HEK293 (cell line): ENCODE measurements around the gene PDE1C.

Source experiments
- CTCF ChIA-PET: fragments of 350-600 bp; formaldehyde crosslinking; extraction: SDS; loops from one replicate; lab custom pipeline; 2021; ENCODE audit warnings: antibody characterized with exemption; lab: Yijun Ruan, JAX
- POLR2A ChIA-PET: fragments of 300-600 bp; formaldehyde crosslinking; extraction: SDS; loops from one replicate; lab custom pipeline; 2020; ENCODE audit warnings: antibody characterized with exemption, inconsistent platforms; lab: Yijun Ruan, JAX
- H3K27ac ChIP-seq: fragments of 200-500 bp; sonication (Bioruptor generic); 2 replicates; pipeline ENCODE4 v1.5.1; 2014; ENCODE audit warnings: low read depth, low read length, control low read depth, inconsistent platforms; ENCODE audit errors: extremely low read depth
- H3K36me3 ChIP-seq, 2 experiments: fragments of 200-500 bp in 1 of 2; sonication (Bioruptor generic) in 1 of 2; 1 replicate in 1 of 2; 2 replicates in 1 of 2; pipeline ENCODE4 v1.5.1; 2014 to 2017; ENCODE audit warnings: inconsistent platforms in 2 of 2, low read length in 2 of 2; ENCODE audit not compliant: control insufficient read depth in 2 of 2, insufficient read depth in 1 of 2
- H3K4me1 ChIP-seq: fragments of 200-500 bp; sonication (Bioruptor generic); 2 replicates; pipeline ENCODE4 v1.5.1; 2014; ENCODE audit warnings: mild to moderate bottlenecking, low read length, inconsistent platforms; ENCODE audit not compliant: control insufficient read depth, insufficient read depth
- H3K4me3 ChIP-seq: 2 replicates; pipeline ENCODE4 v1.5.1; 2011; ENCODE audit warnings: low read depth, mild to moderate bottlenecking, control low read depth, low read length, moderate library complexity
- H3K9me3 ChIP-seq: fragments of 200-500 bp; sonication (Bioruptor generic); 2 replicates; pipeline ENCODE4 v1.5.1; 2014; ENCODE audit warnings: low read depth, low read length, inconsistent platforms; ENCODE audit not compliant: control insufficient read depth, insufficient read depth
- BCL11B ChIP-seq: fragments of 450-650 bp; formaldehyde crosslinking; IDR thresholded peaks from 2 replicates; pipeline ENCODE4 v1.5.1; 2016; ENCODE audit warnings: low read depth, missing biosample characterization, missing genetic modification characterization
- GLI2 ChIP-seq: fragments of 450-650 bp; formaldehyde crosslinking; IDR thresholded peaks from 2 replicates; pipeline ENCODE4; 2017; ENCODE audit warnings: missing biosample characterization, missing genetic modification characterization, low read depth, borderline replicate concordance
- HOXD13 ChIP-seq: sonication (generic); formaldehyde crosslinking; IDR thresholded peaks from 2 replicates; pipeline ENCODE4 v1.8.0; 2022; ENCODE audit warnings: missing genetic modification reagents, borderline replicate concordance
- REPIN1 ChIP-seq: fragments of 450-650 bp; formaldehyde crosslinking; IDR thresholded peaks from 2 replicates; pipeline ENCODE4 v1.5.1; 2017; ENCODE audit warnings: missing biosample characterization, missing genetic modification characterization, low read depth
- SCRT1 ChIP-seq: fragments of 450-650 bp; formaldehyde crosslinking; IDR thresholded peaks from 2 replicates; pipeline ENCODE4 v1.5.1; 2016; ENCODE audit warnings: missing biosample characterization, missing genetic modification characterization, borderline replicate concordance
- SCRT2 ChIP-seq: fragments of 450-650 bp; formaldehyde crosslinking; IDR thresholded peaks from 2 replicates; pipeline ENCODE4 v1.5.1; 2016; ENCODE audit warnings: missing biosample characterization, missing genetic modification characterization
- YY2 ChIP-seq: fragments of 450-650 bp; formaldehyde crosslinking; IDR thresholded peaks from 2 replicates; pipeline ENCODE4 v1.5.1; 2016; ENCODE audit warnings: missing biosample characterization, missing genetic modification characterization
- ZBTB17 ChIP-seq: fragments of 450-650 bp; formaldehyde crosslinking; IDR thresholded peaks from 2 replicates; pipeline ENCODE4 v1.5.1; 2016; ENCODE audit warnings: missing biosample characterization, missing genetic modification characterization
- ZBTB8A ChIP-seq: fragments of 450-650 bp; formaldehyde crosslinking; IDR thresholded peaks from 2 replicates; pipeline ENCODE4 v1.5.1; 2016; ENCODE audit warnings: missing biosample characterization, missing genetic modification characterization
- ZFHX2 ChIP-seq: fragments of 450-650 bp; formaldehyde crosslinking; conservative IDR thresholded peaks from 2 replicates; pipeline ENCODE4 v1.5.1; 2016; ENCODE audit warnings: missing biosample characterization, missing genetic modification characterization
- ZFP69B ChIP-seq: fragments of 450-650 bp; formaldehyde crosslinking; IDR thresholded peaks from 2 replicates; pipeline ENCODE4 v1.5.1; 2016; ENCODE audit warnings: missing biosample characterization, missing genetic modification characterization
- ZIC2 ChIP-seq: fragments of 450-650 bp; formaldehyde crosslinking; IDR thresholded peaks from 2 replicates; pipeline ENCODE4 v1.5.1; 2016; ENCODE audit warnings: missing biosample characterization, missing genetic modification characterization
- ZNF10 ChIP-seq: fragments of 450-650 bp; formaldehyde crosslinking; IDR thresholded peaks from 2 replicates; pipeline ENCODE4 v1.5.1; 2017; ENCODE audit warnings: missing biosample characterization, missing genetic modification characterization
- ZNF19 ChIP-seq: fragments of 450-650 bp; formaldehyde crosslinking; IDR thresholded peaks from 2 replicates; pipeline ENCODE4; 2016; ENCODE audit warnings: missing biosample characterization, missing genetic modification characterization, low read depth
- ZNF214 ChIP-seq: fragments of 450-650 bp; formaldehyde crosslinking; IDR thresholded peaks from 2 replicates; pipeline ENCODE4 v1.5.1; 2017; ENCODE audit warnings: missing biosample characterization, mild to moderate bottlenecking, missing genetic modification characterization, borderline replicate concordance
- ZNF221 ChIP-seq: fragments of 450-650 bp; formaldehyde crosslinking; IDR thresholded peaks from 2 replicates; pipeline ENCODE4 v1.5.1; 2017; ENCODE audit warnings: missing biosample characterization, missing genetic modification characterization, borderline replicate concordance
- ZNF24 ChIP-seq: fragments of 450-650 bp; formaldehyde crosslinking; IDR thresholded peaks from 2 replicates; pipeline ENCODE4 v1.5.1; 2016; ENCODE audit warnings: missing biosample characterization, missing genetic modification characterization
- ZNF274 ChIP-seq, 2 experiments: fragments of 200-500 bp in 1 of 2; fragments of 450-650 bp in 1 of 2; sonication (Bioruptor generic) in 1 of 2; formaldehyde crosslinking in 1 of 2; IDR thresholded peaks; 2 replicates each; pipeline versions ENCODE4 v1.5.1 to v1.6.1; 2014 to 2016; ENCODE audit warnings: borderline replicate concordance in 1 of 2, inconsistent platforms in 1 of 2, low read length in 1 of 2, missing biosample characterization in 1 of 2, missing genetic modification characterization in 1 of 2
- ZNF335 ChIP-seq: fragments of 450-650 bp; formaldehyde crosslinking; conservative IDR thresholded peaks from 2 replicates; pipeline ENCODE4 v1.5.1; 2016; ENCODE audit warnings: missing biosample characterization, missing genetic modification characterization
- ZNF404 ChIP-seq: fragments of 450-650 bp; formaldehyde crosslinking; IDR thresholded peaks from 2 replicates; pipeline ENCODE4 v1.5.1; 2017; ENCODE audit warnings: missing biosample characterization, missing genetic modification characterization
- ZNF521 ChIP-seq: fragments of 450-650 bp; formaldehyde crosslinking; IDR thresholded peaks from 2 replicates; pipeline ENCODE4 v1.5.1; 2017; ENCODE audit warnings: missing biosample characterization, mild to moderate bottlenecking, missing genetic modification characterization
- ZNF529 ChIP-seq: fragments of 450-650 bp; formaldehyde crosslinking; IDR thresholded peaks from 2 replicates; pipeline ENCODE4 v1.5.1; 2017; ENCODE audit warnings: missing genetic modification characterization, missing biosample characterization; ENCODE audit not compliant: insufficient replicate concordance
- ZNF530 ChIP-seq: fragments of 450-650 bp; formaldehyde crosslinking; IDR thresholded peaks from 2 replicates; pipeline ENCODE4 v1.5.1; 2016; ENCODE audit warnings: low read depth, missing biosample characterization, missing genetic modification characterization
- ZNF596 ChIP-seq: fragments of 450-650 bp; IDR thresholded peaks from 2 replicates; pipeline ENCODE4 v1.5.0; 2018; ENCODE audit warnings: missing biosample characterization, mild to moderate bottlenecking, missing genetic modification characterization, moderate library complexity
- ZNF610 ChIP-seq: fragments of 450-650 bp; formaldehyde crosslinking; IDR thresholded peaks from 2 replicates; pipeline ENCODE4 v1.5.1; 2016; ENCODE audit warnings: missing biosample characterization, missing genetic modification characterization, borderline replicate concordance
- ZNF701 ChIP-seq: fragments of 450-650 bp; formaldehyde crosslinking; IDR thresholded peaks from 2 replicates; pipeline ENCODE4 v1.5.1; 2016; ENCODE audit warnings: missing biosample characterization, missing genetic modification characterization
- ZNF785 ChIP-seq: fragments of 450-650 bp; formaldehyde crosslinking; IDR thresholded peaks from 2 replicates; pipeline ENCODE4 v1.5.1; 2016; ENCODE audit warnings: missing biosample characterization, missing genetic modification characterization
- ZSCAN16 ChIP-seq: fragments of 450-650 bp; formaldehyde crosslinking; IDR thresholded peaks from 2 replicates; pipeline ENCODE4 v1.5.1; 2016; ENCODE audit warnings: missing biosample characterization, missing genetic modification characterization
- ZXDB ChIP-seq: fragments of 450-650 bp; formaldehyde crosslinking; IDR thresholded peaks from 2 replicates; pipeline ENCODE4 v1.5.1; 2016; ENCODE audit warnings: missing biosample characterization, missing genetic modification characterization
- TF ChIP-seq, protein P1 (sequence below): fragments of 450-650 bp; formaldehyde crosslinking; IDR thresholded peaks from 2 replicates; pipeline ENCODE4 v1.5.1; 2016; ENCODE audit warnings: missing biosample characterization, missing genetic modification characterization
- TF ChIP-seq, protein P2 (sequence below): fragments of 450-650 bp; formaldehyde crosslinking; IDR thresholded peaks from 2 replicates; pipeline ENCODE4 v1.5.1; 2016; ENCODE audit warnings: missing biosample characterization, missing genetic modification characterization
- TF ChIP-seq, protein P3 (sequence below): fragments of 450-650 bp; formaldehyde crosslinking; IDR thresholded peaks from 2 replicates; pipeline ENCODE4 v1.5.1; 2016; ENCODE audit warnings: missing biosample characterization, missing genetic modification characterization

The PDE1C gene

DNA sequence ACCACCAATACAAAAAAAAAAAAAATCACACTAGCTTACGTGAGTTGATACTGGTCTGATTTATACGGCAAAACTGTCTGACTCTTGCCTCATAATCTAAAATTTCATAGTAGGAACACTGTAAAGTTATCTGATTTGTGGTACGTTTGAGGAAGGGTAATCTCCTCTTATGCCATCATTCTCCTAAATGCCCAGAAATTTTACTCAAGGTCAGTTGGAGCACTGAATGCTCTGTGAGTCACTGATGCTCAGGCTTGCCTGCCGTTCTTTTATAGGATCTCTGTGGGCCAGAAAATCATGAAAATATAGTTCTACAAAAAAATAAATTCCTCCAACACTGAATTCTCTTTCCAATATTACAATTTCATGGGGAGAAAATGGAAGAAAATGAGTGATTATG, 135.7 kb downstream of the PDE1C start:
- H3K4me3 ChIP-seq: no peak overlapping the region
- H3K27ac ChIP-seq: no peak overlapping the region
- no peak for TF ChIP-seq YY2 (tag by site-specific recombination)
- TF ChIP-seq ZFHX2 (tag by site-specific recombination): no peak
- TF ChIP-seq SCRT2 (tag by site-specific recombination): no peak
- TF ChIP-seq ZXDB (tag by site-specific recombination): no peak
- TF ChIP-seq SCRT1 (tag by site-specific recombination): no peak
- no peak for TF ChIP-seq GLI2
- TF ChIP-seq ZNF521 (tag by site-specific recombination): no peak
- TF ChIP-seq, protein P1, sequence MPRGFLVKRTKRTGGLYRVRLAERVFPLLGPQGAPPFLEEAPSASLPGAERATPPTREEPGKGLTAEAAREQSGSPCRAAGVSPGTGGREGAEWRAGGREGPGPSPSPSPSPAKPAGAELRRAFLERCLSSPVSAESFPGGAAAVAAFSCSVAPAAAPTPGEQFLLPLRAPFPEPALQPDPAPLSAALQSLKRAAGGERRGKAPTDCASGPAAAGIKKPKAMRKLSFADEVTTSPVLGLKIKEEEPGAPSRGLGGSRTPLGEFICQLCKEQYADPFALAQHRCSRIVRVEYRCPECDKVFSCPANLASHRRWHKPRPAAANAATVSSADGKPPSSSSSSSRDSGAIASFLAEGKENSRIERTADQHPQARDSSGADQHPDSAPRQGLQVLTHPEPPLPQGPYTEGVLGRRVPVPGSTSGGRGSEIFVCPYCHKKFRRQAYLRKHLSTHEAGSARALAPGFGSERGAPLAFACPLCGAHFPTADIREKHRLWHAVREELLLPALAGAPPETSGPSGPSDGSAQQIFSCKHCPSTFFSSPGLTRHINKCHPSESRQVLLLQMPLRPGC (tag by site-specific recombination): no peak
- no peak for TF ChIP-seq REPIN1 (tag by site-specific recombination)
- TF ChIP-seq ZNF610 (tag by site-specific recombination): no peak
- TF ChIP-seq ZNF596: no peak
- TF ChIP-seq, protein P2, sequence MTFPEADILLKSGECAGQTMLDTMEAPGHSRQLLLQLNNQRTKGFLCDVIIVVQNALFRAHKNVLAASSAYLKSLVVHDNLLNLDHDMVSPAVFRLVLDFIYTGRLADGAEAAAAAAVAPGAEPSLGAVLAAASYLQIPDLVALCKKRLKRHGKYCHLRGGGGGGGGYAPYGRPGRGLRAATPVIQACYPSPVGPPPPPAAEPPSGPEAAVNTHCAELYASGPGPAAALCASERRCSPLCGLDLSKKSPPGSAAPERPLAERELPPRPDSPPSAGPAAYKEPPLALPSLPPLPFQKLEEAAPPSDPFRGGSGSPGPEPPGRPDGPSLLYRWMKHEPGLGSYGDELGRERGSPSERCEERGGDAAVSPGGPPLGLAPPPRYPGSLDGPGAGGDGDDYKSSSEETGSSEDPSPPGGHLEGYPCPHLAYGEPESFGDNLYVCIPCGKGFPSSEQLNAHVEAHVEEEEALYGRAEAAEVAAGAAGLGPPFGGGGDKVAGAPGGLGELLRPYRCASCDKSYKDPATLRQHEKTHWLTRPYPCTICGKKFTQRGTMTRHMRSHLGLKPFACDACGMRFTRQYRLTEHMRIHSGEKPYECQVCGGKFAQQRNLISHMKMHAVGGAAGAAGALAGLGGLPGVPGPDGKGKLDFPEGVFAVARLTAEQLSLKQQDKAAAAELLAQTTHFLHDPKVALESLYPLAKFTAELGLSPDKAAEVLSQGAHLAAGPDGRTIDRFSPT (tag by site-specific recombination): no peak
- TF ChIP-seq HOXD13: no peak
- no peak for TF ChIP-seq ZFP69B (tag by site-specific recombination)
- TF ChIP-seq ZNF335 (tag by site-specific recombination): no peak
- no peak for TF ChIP-seq ZBTB17 (tag by site-specific recombination)
- no peak for TF ChIP-seq ZNF214 (tag by site-specific recombination)
- ChIA-PET POLR2A (no interaction called here), CTCF (interaction anchor here (0.7 kb wide), 1 partner anchor 78 kb away, joined by 6 read pairs; no protein-coding TSS in a partner anchor)
- no peaks in the 10 kb centered on the region for H3K4me1 ChIP-seq
- no peaks in the 10 kb centered on the region for H3K36me3 ChIP-seq
- H3K9me3 ChIP-seq: no peaks in the 10 kb centered on the region

DNA sequence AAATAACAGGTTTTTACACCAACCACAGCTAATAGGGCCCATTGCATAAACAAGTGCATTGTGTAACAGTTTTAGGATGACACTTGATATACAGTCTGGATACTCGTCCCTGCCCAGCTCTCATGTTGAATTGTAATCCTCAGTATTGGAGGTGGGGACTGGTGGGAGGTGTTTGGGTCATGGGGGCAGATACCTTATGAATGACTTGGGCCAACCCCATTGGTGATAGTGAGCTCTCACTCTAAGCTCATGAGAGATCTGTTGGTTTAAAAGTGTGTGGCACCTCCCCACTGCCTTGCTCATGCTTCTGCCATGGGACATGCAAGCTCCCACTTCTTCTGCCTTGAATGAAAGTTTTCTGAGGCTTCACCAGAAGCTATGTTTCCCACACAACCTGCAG, 136.7 kb downstream of the PDE1C start:
- ChIA-PET POLR2A (no interaction called here), CTCF (interaction anchor here (0.5 kb wide), 1 partner anchor 563 kb away, joined by 4 read pairs; no protein-coding TSS in a partner anchor)
- Histone ChIP-seq H3K36me3 (no peaks in the 10 kb centered on the region), H3K27ac (no peak overlapping the region), H3K4me3 (no peak overlapping the region), H3K4me1 (no peaks in the 10 kb centered on the region), H3K9me3 (no peaks in the 10 kb centered on the region)
- TF ChIP-seq ZNF221 (tag by site-specific recombination) (no peak), ZNF24 (tag by site-specific recombination) (no peak), ZSCAN16 (tag by site-specific recombination) (no peak), ZIC2 (tag by site-specific recombination) (no peak), ZNF19 (tag by site-specific recombination) (no peak), ZNF785 (tag by site-specific recombination) (no peak), ZNF404 (tag by site-specific recombination) (no peak), ZNF10 (tag by site-specific recombination) (no peak), ZBTB8A (tag by site-specific recombination) (no peak), ZNF530 (no peak), ZNF701 (tag by site-specific recombination) (no peak), BCL11B (tag by site-specific recombination) (no peak), ZNF529 (no peak), ZNF274 (IDR thresholded peaks at IDR 0.05; ENCODE audit: low read length) (no peak), ZNF274 (tag by site-specific recombination; IDR thresholded peaks at IDR 0.05; ENCODE audit: borderline replicate concordance) (no peak)
- TF ChIP-seq, protein P3, sequence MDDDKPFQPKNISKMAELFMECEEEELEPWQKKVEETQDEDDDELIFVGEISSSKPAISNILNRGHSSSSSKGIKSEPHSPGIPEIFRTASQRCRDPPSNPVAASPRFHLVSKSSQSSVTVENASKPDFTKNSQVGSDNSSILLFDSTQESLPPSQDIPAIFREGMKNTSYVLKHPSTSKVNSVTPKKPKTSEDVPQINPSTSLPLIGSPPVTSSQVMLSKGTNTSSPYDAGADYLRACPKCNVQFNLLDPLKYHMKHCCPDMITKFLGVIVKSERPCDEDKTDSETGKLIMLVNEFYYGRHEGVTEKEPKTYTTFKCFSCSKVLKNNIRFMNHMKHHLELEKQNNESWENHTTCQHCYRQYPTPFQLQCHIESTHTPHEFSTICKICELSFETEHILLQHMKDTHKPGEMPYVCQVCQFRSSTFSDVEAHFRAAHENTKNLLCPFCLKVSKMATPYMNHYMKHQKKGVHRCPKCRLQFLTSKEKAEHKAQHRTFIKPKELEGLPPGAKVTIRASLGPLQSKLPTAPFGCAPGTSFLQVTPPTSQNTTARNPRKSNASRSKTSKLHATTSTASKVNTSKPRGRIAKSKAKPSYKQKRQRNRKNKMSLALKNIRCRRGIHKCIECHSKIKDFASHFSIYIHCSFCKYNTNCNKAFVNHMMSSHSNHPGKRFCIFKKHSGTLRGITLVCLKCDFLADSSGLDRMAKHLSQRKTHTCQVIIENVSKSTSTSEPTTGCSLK (tag by site-specific recombination): no peak
